ENCODE data around the gene SGK2.
"Not testable (repeated sequence)": the region's sequence is repeated elsewhere in the genome, so short reads cannot be mapped to it uniquely, and the experiment has no call there.

SGK2 gene

GRCh38 chr20:43564993-43565757 is 6.3 kb downstream of the SGK2 start:
- no peak for DNase-seq

- DNase-seq = no peak
Measured at GRCh38 chr20:43565758-43566104, 6.9 kb downstream of the SGK2 start.

- DNase-seq = no peak
Measured at GRCh38 chr20:43567477-43567876, 8.7 kb downstream of the SGK2 start.

DNA sequence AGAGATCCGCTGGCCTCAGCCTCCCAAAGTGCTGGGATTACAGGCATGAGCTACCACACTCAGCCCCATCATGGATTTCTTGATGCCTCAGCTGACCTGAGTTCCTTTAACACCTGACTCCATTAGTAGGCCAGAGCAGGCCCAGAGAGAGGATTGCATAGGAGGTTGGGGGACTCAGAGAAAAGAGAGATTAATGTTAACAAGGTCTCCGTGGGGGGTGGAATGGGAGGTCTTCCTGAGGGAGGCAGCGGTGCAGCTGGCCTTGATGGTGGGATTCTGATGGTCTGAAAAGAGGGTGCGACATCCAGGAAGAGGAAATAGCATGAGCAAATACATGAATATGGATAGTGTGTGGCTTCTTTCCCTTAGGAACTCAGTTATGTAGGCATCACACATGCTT is 9.9 kb downstream of the SGK2 start:
- no peak for DNase-seq

- no peak for DNase-seq
Measured at GRCh38 chr20:43569282-43569681, 10.5 kb downstream of the SGK2 start.

GRCh38 chr20:43570496-43570895 is 11.7 kb downstream of the SGK2 start:
- no peak for DNase-seq

DNA sequence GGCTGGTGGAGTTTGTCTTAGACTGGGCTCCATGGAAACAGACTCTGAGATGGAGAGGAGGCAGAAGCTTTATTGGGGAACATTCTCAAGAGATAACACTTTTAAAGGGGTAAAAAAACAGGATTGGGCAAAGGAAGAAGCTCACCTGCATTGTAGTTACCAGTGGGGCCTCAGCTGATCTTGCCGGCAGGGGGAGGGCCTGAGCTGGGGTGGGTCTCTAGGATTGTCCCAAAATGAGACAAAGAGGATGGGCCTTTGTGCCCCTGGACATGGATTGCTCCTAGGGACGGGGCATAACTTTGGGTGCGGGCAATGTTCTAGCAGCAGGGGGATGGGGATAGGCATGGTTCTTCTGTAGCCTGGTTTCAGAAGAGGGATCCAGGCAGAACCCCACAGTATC is 12.5 kb downstream of the SGK2 start:
- no peak for DNase-seq

- no peak for DNase-seq
Measured at GRCh38 chr20:43571771-43572170, 12.9 kb downstream of the SGK2 start.

- DNase-seq = no peak
Measured at GRCh38 chr20:43572891-43573290, 14.1 kb downstream of the SGK2 start.

- no peak for DNase-seq
Measured at GRCh38 chr20:43576108-43576507, 17.3 kb downstream of the SGK2 start.

GRCh38 chr20:43579861-43580793 is 21.3 kb downstream of the SGK2 start:
- no peak for DNase-seq

- DNase-seq = no peak
Measured at GRCh38 chr20:43583133-43583864, 24.5 kb downstream of the SGK2 start.

DNA sequence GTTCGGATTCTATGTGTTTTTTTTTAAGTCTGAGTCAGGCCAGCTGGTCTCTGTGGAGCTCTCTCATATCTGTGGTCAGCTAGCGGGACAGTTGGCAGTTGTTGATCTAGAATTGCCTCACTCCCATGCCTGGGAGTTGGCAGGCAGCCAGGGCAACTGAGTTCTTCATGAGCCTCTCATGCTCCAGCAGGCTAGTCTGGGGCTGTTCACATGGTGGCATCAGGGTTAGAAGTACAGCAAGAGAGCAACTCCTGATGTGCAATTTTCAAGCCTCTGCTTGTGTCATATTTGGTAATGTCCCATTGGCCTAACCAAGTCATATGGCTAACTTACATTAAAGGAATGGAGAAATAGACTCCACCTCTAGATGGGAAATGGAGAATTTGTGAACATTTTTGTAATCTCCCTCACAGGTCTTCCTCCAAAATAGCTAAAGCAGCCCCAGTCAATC is 25.2 kb downstream of the SGK2 start:
- DNase-seq = no peak

- DNase-seq = no peak
Measured at GRCh38 chr20:43584448-43585136, 25.8 kb downstream of the SGK2 start.

DNA sequence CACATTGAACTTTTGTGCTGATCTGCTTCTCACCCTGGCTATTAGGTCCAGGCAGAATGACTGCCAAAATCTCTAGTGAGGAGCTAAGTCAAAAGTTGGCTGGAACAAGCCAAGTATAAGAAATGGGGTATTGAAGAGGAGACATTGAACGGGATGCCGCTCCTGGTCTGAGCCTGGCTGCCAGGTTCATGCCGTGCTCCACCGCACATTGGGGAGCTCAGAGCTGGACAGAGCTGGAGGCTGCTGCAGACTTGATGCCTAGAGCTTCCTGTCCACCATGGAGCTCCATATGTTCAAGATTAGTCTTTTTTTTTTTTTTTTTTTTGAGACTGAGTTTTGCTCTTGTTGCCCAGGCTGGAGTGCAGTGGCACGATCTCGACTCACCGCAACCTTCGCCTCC is 27.8 kb downstream of the SGK2 start:
- no peak for DNase-seq

GRCh38 chr20:43588526-43588925 is 29.7 kb downstream of the SGK2 start:
- DNase-seq = not testable (repeated sequence)

DNA sequence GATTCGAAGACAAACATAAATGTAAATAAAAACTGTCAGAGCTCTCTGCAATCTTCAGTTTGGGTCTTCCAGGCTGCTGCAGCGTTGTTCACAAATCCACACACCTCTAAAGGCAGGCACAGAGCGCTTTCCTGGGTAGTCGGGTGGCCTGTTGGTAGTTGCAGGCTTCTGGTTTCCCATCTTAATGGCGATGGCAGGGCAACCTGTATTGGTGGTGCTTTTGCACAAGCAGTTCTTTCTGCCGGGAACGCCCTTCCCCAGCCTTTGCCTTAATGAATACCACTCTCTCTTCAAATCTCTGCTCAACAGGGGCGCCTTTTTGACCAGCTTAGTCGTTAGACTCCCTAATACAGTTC is 31.2 kb downstream of the SGK2 start:
- no peak for DNase-seq

DNA sequence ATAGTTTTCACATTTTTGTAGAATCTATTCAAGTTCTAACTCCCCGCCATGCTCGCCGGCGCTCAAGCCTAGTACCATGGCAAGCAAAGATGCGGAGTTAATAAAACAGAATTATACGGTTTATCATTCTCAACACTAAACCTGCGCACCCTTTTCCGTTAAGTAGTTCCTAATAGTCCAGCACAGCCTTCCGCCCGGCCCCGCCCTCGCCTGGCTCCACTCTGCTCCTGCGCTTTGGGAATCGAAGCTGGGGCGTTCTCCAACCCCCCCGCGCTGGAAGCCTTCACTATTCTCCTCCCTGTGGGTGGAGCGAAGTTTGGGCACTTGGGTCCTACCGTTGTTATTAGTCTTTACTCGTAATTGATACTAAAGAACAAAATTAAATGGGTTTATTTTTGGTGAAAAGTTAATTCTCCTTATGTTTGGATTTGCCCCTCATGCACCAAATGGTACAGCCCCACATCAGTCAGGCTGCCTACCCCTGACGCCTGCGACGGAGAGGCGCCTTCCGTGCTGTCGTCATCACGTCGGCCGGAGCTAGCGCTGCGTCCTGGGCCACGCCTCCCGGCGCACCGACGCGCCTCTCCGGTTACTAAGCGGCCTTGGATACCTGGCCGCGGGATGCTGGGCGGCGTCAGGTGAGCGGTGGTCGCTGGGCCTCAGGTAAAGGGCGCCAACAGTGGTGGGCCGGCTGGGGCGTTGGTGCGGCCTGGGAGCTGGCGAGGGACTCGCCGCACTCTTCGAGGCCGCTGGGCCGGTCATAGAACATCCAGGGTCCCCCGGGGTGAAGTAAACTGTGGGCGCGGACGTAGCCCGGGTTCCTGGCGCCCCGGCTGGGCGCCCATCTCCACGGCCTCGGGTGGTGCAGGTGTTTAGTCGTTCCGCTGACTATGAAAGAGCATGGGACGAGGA is 31.8 kb downstream of the SGK2 start, which contains the start of gene IFT52:
TSS of gene IFT52 (plus strand) at position 546 of the 912 bp plus-strand sequence. CDS start 3,762 bp downstream, outside the sequence.
- DNase-seq = peak; percentile 83

GRCh38 chr20:43601960-43602359 is 43.1 kb downstream of the SGK2 start:
- not testable (repeated sequence) for DNase-seq

- no peak for DNase-seq
Measured at GRCh38 chr20:43603124-43603523, 44.3 kb downstream of the SGK2 start.

DNA sequence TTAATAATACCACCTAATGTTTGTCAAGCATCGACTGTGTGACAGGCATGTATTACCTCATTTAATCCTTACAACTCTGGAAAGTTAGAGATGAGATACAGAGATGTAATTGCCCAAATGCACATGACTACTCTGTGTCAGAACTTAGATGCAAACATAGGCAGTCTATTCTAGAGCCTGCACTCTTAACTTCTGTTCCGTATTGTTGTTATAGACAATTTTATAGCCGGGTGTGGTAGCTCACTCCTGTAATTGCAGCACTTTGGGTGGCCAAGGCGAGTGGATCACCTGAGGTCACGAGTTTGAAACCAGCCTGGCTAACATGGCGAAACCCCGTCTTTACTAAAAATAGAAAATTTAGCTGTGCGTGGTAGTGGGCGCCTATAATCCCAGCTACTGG is 46.9 kb downstream of the SGK2 start:
- no peak for DNase-seq

- DNase-seq = not testable (repeated sequence)
Measured at GRCh38 chr20:43607278-43607677, 48.5 kb downstream of the SGK2 start.
